ENCODE data around the gene EGFL6.

- no peak for TF ChIP-seq CTCF (IDR thresholded peaks at IDR 0.05; ENCODE audit: low read depth, low read length, poor library complexity, severe bottlenecking)
- no peak for TF ChIP-seq EZH2phosphoT487 (IDR thresholded peaks at IDR 0.05; ENCODE audit: borderline replicate concordance, low read length)
Observed at GRCh38 chrX:13550346-13550745, 19.1 kb upstream of the EGFL6 start.

Measured in DOHH2 (cell line).